ENCODE data around the gene ADM. TPM values are rescaled to one million over a fixed set of nuclear protein-coding genes. Genes with fewer than 3 reads are reported as not detected.
A peak's percentile ranks its signal among the peaks of the same experiment; 100 is the strongest.

The ADM gene
- total RNA-seq, 1 experiment from 2014 or later = 82.5 TPM

GRCh38 chr11:10294290-10294953 lies 10.5 kb upstream of the ADM start:
- Histone ChIP-seq H2AFZ (ENCODE audit: low read length) (peak overlapping the region; percentile 67), H3K9me2 (replicated peaks; ENCODE audit: low read length) (no peaks in the 10 kb centered on the region), H3K4me3 (ENCODE audit: low read length) (peak overlapping the region; percentile 88), H3K4me2 (ENCODE audit: low read length) (peak overlapping the region; percentile 99), H3K79me2 (ENCODE audit: low read length) (peaks cover 54% of the 10 kb centered on the region), H4K20me1 (ENCODE audit: low read length) (no peaks in the 10 kb centered on the region), H3K4me1 (ENCODE audit: insufficient read depth, low read length) (peaks cover 34% of the 10 kb centered on the region), H3K27me3 (ENCODE audit: low read length) (no peaks in the 10 kb centered on the region), H3K9me3 (ENCODE audit: low read length) (no peaks in the 10 kb centered on the region), H3K27ac (ENCODE audit: low read length) (peak overlapping the region; percentile 92), H3K36me3 (ENCODE audit: low read depth, low read length) (no peaks in the 10 kb centered on the region), H3F3A (ENCODE audit: low read length, unreplicated experiment) (no peaks in the 10 kb centered on the region), H3K9ac (ENCODE audit: low read length) (peak overlapping the region; percentile 89)
- ChIA-PET POLR2A (ENCODE audit: unreplicated experiment) (no interaction called here), CTCF (no interaction called here)
- ATAC-seq = peak; percentile 10; the same call in 1 of the 2 replicates
- peak; percentile 45 for DNase-seq
- TSS peak; percentile 61 for BruUV-seq (replicated peaks)
- intact Hi-C loops (cut with micrococcal nuclease) = no loop called here
- no peak for TF ChIP-seq CTCF (conservative IDR thresholded peaks at IDR 0.05; ENCODE audit: low read depth, low read length)
- TF ChIP-seq EZH2phosphoT487 (IDR thresholded peaks at IDR 0.05; ENCODE audit: borderline replicate concordance, low read length) = no peak
- no peak for TF ChIP-seq EZH2 (IDR thresholded peaks at IDR 0.05; ENCODE audit: low read length, unreplicated experiment)

- H3K79me2 ChIP-seq (ENCODE audit: low read length) = peaks cover 49% of the 10 kb centered on the region
- no TSS peak for BruUV-seq (replicated peaks)
- H4K20me1 ChIP-seq (ENCODE audit: low read length) = no peaks in the 10 kb centered on the region
- TF ChIP-seq EZH2phosphoT487 (IDR thresholded peaks at IDR 0.05; ENCODE audit: borderline replicate concordance, low read length) (no peak), EZH2 (IDR thresholded peaks at IDR 0.05; ENCODE audit: low read length, unreplicated experiment) (no peak), CTCF (conservative IDR thresholded peaks at IDR 0.05; ENCODE audit: low read depth, low read length) (no peak)
- peak overlapping the region; percentile 99 for H3K4me2 ChIP-seq (ENCODE audit: low read length)
- H2AFZ ChIP-seq (ENCODE audit: low read length) = peak overlapping the region; percentile 67; the same call in 1 of the 2 replicates
- H3K27me3 ChIP-seq (ENCODE audit: low read length) = no peaks in the 10 kb centered on the region
- no peak for ATAC-seq
- H3F3A ChIP-seq (ENCODE audit: low read length, unreplicated experiment) = no peaks in the 10 kb centered on the region
- DNase-seq = no peak
- H3K9me2 ChIP-seq (replicated peaks; ENCODE audit: low read length) = no peaks in the 10 kb centered on the region
- no peaks in the 10 kb centered on the region for H3K9me3 ChIP-seq (ENCODE audit: low read length)
- ChIA-PET CTCF (interaction anchor here (0.8 kb wide), 1 partner anchor 400 kb away, joined by 6 read pairs; no protein-coding TSS in a partner anchor), POLR2A (ENCODE audit: unreplicated experiment) (no interaction called here)
- peaks cover 34% of the 10 kb centered on the region for H3K4me1 ChIP-seq (ENCODE audit: insufficient read depth, low read length)
- intact Hi-C loops (cut with micrococcal nuclease) = no loop called here
- peak overlapping the region; percentile 89 for H3K9ac ChIP-seq (ENCODE audit: low read length)
- peak overlapping the region; percentile 88 for H3K4me3 ChIP-seq (ENCODE audit: low read length)
- no peak overlapping the region for H3K27ac ChIP-seq (ENCODE audit: low read length)
- no peaks in the 10 kb centered on the region for H3K36me3 ChIP-seq (ENCODE audit: low read depth, low read length)
Observed at GRCh38 chr11:10295064-10295901, 9.6 kb upstream of the ADM start.
